GM13977 (cell line): Measurements from ENCODE around the gene MAB21L3.

Source experiments
- DNase-seq: peaks from one replicate; pipeline ENCODE4 v3.0.0; 2012; ENCODE audit warnings: low spot score
- CTCF ChIP-seq: IDR thresholded peaks from 2 replicates; pipeline ENCODE4 v1.5.1; 2012; ENCODE audit warnings: mild to moderate bottlenecking, control low read depth; ENCODE audit not compliant: insufficient read depth; ENCODE audit errors: extremely low read depth, missing control alignments
- in situ Hi-C: fragments of 300-500 bp; cut with MboI; formaldehyde crosslinking; loops from one replicate; pipeline ENCODE4 v1.12.0; 2022; ENCODE audit warnings: low sequenced_read_pairs, low pct_unique_long_range_greater_than_20kb, mixed read lengths, inconsistent platforms; ENCODE audit not compliant: unreplicated experiment

MAB21L3 gene

DNA sequence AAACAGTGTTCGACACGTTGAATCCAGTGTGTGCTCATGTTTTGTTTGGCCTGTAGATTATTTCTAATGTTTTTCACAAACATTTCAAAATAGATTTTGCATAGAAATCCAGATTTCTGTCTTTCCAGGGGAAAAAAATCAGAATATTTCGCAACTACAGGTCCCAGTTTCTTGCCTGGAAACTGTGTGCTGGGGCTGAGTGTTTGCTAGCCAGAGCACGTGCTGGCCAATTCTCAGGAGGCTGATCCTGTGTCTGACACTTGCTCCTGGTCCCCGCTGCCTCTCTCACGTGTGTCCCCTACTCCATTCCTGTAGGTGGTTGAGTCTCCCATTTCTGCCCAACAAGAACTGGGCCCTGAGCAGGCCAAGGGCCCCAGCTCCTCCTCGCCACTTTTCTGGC lies 2.4 kb downstream of the MAB21L3 start:
- in situ Hi-C loops, result no loop called here
- no peak for TF ChIP-seq CTCF
- DNase-seq, result no peak

DNA sequence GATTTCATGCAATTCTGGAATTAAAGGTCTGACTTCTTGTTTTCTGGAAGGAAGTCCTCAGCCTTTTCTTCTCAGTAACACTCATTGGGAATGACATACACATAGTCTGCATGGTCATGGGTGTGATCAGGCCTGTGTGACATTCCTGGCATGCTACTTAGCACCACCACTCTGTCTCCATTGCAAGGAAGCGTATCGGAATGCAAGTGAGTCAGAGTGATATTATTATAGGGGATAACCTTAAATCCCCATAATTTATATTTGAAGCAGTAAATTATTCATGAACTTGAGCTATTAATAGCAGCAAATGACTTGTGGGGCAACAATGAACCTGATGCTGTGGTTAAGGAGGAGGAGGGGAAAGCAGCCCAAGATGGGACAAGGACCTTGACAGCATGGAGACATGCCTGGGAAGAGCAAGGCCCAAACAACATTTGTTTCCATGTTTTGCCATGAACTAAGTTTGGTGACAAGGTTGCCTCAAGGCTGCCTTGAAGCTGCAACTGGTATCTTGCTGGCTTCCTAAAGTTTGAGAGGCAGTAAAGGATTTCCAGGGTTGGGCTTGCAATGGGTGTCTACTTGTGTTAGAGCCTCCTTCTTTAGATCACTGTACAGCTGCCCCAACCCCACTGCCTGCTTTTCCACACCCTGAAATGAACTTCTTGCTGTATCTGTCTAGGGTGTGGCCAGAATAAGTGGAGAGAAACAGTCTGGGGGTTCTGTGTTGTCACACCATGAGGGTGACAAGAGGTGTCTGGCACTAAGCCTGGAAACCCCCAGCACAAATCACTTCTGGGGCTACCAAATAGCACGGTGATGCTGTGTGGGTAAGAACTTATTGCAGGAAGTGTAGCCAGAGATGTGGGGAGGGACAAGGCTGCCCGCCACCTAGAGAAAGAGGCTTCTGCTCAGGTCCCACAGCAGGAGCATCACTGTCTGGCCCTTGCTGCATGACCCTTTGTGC lies 4.6 kb downstream of the MAB21L3 start:
- TF ChIP-seq CTCF, result no peak
- DNase-seq, result no peak
- in situ Hi-C loops, result no loop called here

DNA sequence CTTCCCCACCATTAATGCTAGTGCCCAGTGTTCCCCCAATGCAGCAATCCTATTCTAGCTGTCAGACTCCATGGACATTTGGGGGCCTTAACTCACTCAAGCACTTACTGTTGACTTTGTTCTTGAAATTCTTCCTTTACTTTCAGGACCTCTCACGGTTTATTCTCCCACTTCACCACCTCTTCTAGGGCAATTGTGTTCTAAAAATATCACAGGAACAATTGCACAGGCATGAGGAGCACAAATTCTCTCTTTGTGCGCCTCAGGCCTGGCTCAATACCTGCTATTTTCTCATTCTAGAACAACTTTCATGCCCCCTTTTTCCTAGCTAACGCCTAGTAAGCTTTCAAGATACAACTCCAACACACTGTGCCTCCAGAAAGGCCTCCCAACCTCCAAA lies 7.3 kb downstream of the MAB21L3 start:
- in situ Hi-C loops, result no loop called here
- no peak for DNase-seq
- no peak for TF ChIP-seq CTCF

GRCh38 chr1:116119876-116120275 lies 8.7 kb downstream of the MAB21L3 start:
- TF ChIP-seq CTCF, result no peak
- in situ Hi-C loops, result no loop called here
- no peak for DNase-seq

GRCh38 chr1:116122955-116123757 lies 12.0 kb downstream of the MAB21L3 start:
- in situ Hi-C loops, result no loop called here
- TF ChIP-seq CTCF, result no peak
- DNase-seq, result no peak

- DNase-seq, result no peak
- no peak for TF ChIP-seq CTCF
- in situ Hi-C loops, result no loop called here
Measured at GRCh38 chr1:116123837-116124533, 12.8 kb downstream of the MAB21L3 start.
